Neural cell (in vitro differentiated cells): Measurements from ENCODE around the gene EPAS1. TPM values are rescaled to one million over a fixed set of nuclear protein-coding genes. Genes with fewer than 3 reads are reported as not detected.

ENCODE experiments used
- H2AFZ ChIP-seq: fragments of 200-600, 300-800 bp; sonication (generic), shearing (Covaris generic); 2 replicates; pipeline ENCODE4 v1.6.0; 2014; ENCODE audit warnings: low read depth, mild to moderate bottlenecking, antibody characterized with exemption, low read length, moderate library complexity
- H3F3A ChIP-seq: fragments of 200-600 bp; shearing (Covaris generic); 2 replicates; pipeline ENCODE4 v1.6.1; 2016; ENCODE audit warnings: mild to moderate bottlenecking, moderate library complexity, mixed read lengths, antibody characterized with exemption, low read length; ENCODE audit not compliant: insufficient read depth, poor library complexity, severe bottlenecking
- H3K27ac ChIP-seq: fragments of 200-600, 300-800 bp; sonication (generic), shearing (Covaris generic); 2 replicates; pipeline ENCODE4 v1.5.1; 2014; ENCODE audit warnings: mild to moderate bottlenecking, low read length, moderate library complexity
- H3K27me3 ChIP-seq: fragments of 300-800, 200-600 bp; sonication (generic), shearing (Covaris generic); 2 replicates; pipeline ENCODE4 v1.6.0; 2014; ENCODE audit warnings: mild to moderate bottlenecking, low read depth, low read length, moderate library complexity; ENCODE audit not compliant: insufficient read depth
- H3K36me3 ChIP-seq: fragments of 300-800, 200-600 bp; sonication (generic), shearing (Covaris generic); 2 replicates; pipeline ENCODE4 v1.5.1; 2014; ENCODE audit warnings: mild to moderate bottlenecking, antibody characterized with exemption, low read length, moderate library complexity; ENCODE audit not compliant: insufficient read depth
- H3K4me2 ChIP-seq: fragments of 300-800, 200-600 bp; sonication (generic), shearing (Covaris generic); 2 replicates; pipeline ENCODE4 v1.6.0; 2014; ENCODE audit warnings: mild to moderate bottlenecking, low read length
- H3K4me3 ChIP-seq: fragments of 300-800, 200-600 bp; sonication (generic), shearing (Covaris generic); 2 replicates; pipeline ENCODE4 v1.5.1; 2014; ENCODE audit warnings: mild to moderate bottlenecking, low read length, moderate library complexity
- H3K79me2 ChIP-seq: fragments of 200-600 bp; shearing (Covaris generic); replicated peaks from 2 replicates; pipeline ENCODE4 v1.6.0; 2014; ENCODE audit warnings: mild to moderate bottlenecking, low read length, moderate library complexity; ENCODE audit not compliant: insufficient read depth
- H3K9ac ChIP-seq: fragments of 300-800, 200-600 bp; sonication (generic), shearing (Covaris generic); 2 replicates; pipeline ENCODE4 v1.6.1; 2016; ENCODE audit warnings: mild to moderate bottlenecking, low read length, mixed read lengths
- H3K9me2 ChIP-seq: fragments of 200-600 bp; shearing (Covaris generic); 2 replicates; pipeline ENCODE4 v1.6.1; 2016; ENCODE audit warnings: mild to moderate bottlenecking, low read length, mixed read lengths; ENCODE audit not compliant: insufficient read depth
- H3K9me3 ChIP-seq: fragments of 200-600, 300-800 bp; sonication (generic), shearing (Covaris generic); 2 replicates; pipeline ENCODE4 v1.6.1; 2016; ENCODE audit warnings: mild to moderate bottlenecking, mixed run types, low read length, moderate library complexity, mixed read lengths
- H4K20me1 ChIP-seq: fragments of 200-600 bp; shearing (Covaris generic); 2 replicates; pipeline ENCODE4 v1.6.1; 2016; ENCODE audit warnings: mild to moderate bottlenecking, mixed run types; ENCODE audit not compliant: insufficient read depth
- EP300 ChIP-seq: fragments of 450-650 bp; conservative IDR thresholded peaks from 2 replicates; pipeline ENCODE4 v1.6.1; 2014; ENCODE audit warnings: antibody characterized with exemption, mild to moderate bottlenecking, moderate library complexity; ENCODE audit not compliant: poor library complexity, severe bottlenecking
- EZH2 ChIP-seq: fragments of 200-600, 300-800 bp; shearing (Covaris generic), sonication (generic); IDR thresholded peaks from 2 replicates; pipeline ENCODE4 v1.6.1; 2014; ENCODE audit warnings: antibody characterized with exemption, low read length, borderline replicate concordance, mild to moderate bottlenecking; ENCODE audit not compliant: insufficient read depth, poor library complexity, severe bottlenecking
- MXI1 ChIP-seq: fragments of 450-650 bp; conservative IDR thresholded peaks from 2 replicates; pipeline ENCODE4 v1.6.1; 2014; ENCODE audit warnings: antibody characterized with exemption, mild to moderate bottlenecking; ENCODE audit not compliant: poor library complexity, severe bottlenecking
- POLR2AphosphoS5 ChIP-seq: IDR thresholded peaks from 2 replicates; pipeline ENCODE4 v1.6.1; 2012
- RAD21 ChIP-seq: fragments of 450-650 bp; conservative IDR thresholded peaks from 2 replicates; pipeline ENCODE4 v1.6.1; 2014; ENCODE audit warnings: antibody characterized with exemption, mild to moderate bottlenecking, moderate library complexity
- SMC3 ChIP-seq: fragments of 450-650 bp; conservative IDR thresholded peaks from 2 replicates; pipeline ENCODE4 v1.6.1; 2014; ENCODE audit warnings: antibody characterized with exemption, mild to moderate bottlenecking, moderate library complexity; ENCODE audit not compliant: poor library complexity
- TAF1 ChIP-seq: IDR thresholded peaks from 2 replicates; pipeline ENCODE4 v1.6.1; 2012; ENCODE audit warnings: low read depth
- polyA plus RNA-seq: library from polyadenylated mRNA; depleted of rRNA; stranded (reverse); fragments of >200 nt; gene quantifications from 2 replicates; pipeline ENCODE4 v1.2.3, GENCODE V29; 2014
- TF ChIP-seq, protein P1 (sequence below): fragments of 450-650 bp; IDR thresholded peaks from 2 replicates; pipeline ENCODE4 v1.5.1; 2014; ENCODE audit warnings: antibody characterized with exemption, mild to moderate bottlenecking, moderate library complexity; ENCODE audit not compliant: poor library complexity, severe bottlenecking
- TF ChIP-seq, protein P2 (sequence below): IDR thresholded peaks from 2 replicates; pipeline ENCODE4 v1.6.1; 2012; ENCODE audit warnings: borderline replicate concordance

The EPAS1 gene
- polyA plus RNA-seq, 1 donor from 2014 or later: not detected

DNA sequence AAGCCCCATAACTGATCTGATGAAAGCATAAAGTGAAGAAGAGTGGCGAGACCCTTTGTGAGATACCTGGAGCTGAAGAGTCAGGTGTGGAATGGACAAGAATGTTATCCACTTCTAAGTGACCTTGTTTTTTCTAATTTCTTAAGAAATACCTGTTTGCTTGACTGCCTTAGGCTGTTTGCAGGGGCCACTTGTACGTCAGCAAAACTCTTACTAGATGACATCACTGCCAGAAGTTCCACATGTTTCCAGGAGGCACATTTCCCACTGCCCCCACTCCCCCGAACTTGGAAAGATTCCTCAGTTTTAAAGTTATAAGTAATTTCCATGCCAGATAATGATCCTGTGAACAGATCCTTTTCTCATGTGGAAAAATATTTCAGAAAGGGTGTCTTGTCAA is 8.0 kb downstream of the EPAS1 start:
- H3K27ac ChIP-seq: no peak overlapping the region
- H3K9me3 ChIP-seq: no peaks in the 10 kb centered on the region
- TF ChIP-seq POLR2AphosphoS5 (no peak), TAF1 (no peak)
- TF ChIP-seq, protein P1, sequence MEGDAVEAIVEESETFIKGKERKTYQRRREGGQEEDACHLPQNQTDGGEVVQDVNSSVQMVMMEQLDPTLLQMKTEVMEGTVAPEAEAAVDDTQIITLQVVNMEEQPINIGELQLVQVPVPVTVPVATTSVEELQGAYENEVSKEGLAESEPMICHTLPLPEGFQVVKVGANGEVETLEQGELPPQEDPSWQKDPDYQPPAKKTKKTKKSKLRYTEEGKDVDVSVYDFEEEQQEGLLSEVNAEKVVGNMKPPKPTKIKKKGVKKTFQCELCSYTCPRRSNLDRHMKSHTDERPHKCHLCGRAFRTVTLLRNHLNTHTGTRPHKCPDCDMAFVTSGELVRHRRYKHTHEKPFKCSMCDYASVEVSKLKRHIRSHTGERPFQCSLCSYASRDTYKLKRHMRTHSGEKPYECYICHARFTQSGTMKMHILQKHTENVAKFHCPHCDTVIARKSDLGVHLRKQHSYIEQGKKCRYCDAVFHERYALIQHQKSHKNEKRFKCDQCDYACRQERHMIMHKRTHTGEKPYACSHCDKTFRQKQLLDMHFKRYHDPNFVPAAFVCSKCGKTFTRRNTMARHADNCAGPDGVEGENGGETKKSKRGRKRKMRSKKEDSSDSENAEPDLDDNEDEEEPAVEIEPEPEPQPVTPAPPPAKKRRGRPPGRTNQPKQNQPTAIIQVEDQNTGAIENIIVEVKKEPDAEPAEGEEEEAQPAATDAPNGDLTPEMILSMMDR: no peak
- H4K20me1 ChIP-seq: no peaks in the 10 kb centered on the region
- H3K27me3 ChIP-seq: peaks cover 33% of the 10 kb centered on the region
- H3K79me2 ChIP-seq: no peaks in the 10 kb centered on the region
- no peak overlapping the region for H2AFZ ChIP-seq
- no peak overlapping the region for H3K4me2 ChIP-seq
- H3F3A ChIP-seq: no peaks in the 10 kb centered on the region
- H3K9me2 ChIP-seq: no peaks in the 10 kb centered on the region
- no peaks in the 10 kb centered on the region for H3K36me3 ChIP-seq
- no peak overlapping the region for H3K9ac ChIP-seq
- no peak overlapping the region for H3K4me3 ChIP-seq

DNA sequence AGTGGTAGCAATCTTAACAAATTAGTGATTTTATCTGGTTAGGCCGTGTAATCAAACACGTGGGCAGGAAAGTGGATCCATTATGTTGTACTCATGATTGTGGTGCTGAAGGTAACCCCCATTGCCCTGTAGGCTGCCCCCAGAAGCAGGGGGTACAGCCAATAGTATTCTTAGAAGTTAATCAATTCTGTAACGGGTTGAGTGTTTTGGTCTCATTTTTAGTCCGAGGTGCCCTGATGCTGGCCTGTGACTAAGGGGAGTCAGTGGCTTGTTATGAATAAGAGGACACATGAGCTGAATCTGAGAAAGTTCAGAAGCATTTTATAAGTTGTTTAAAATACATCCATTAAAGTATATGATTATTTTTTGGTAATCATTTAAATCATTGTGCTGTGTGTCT is 8.6 kb downstream of the EPAS1 start:
- H3K79me2 ChIP-seq: no peaks in the 10 kb centered on the region
- TF ChIP-seq SMC3 (no peak), RAD21 (no peak), TAF1 (no peak), EP300 (no peak), EZH2 (no peak), POLR2AphosphoS5 (no peak), MXI1 (no peak)
- TF ChIP-seq, protein P2, sequence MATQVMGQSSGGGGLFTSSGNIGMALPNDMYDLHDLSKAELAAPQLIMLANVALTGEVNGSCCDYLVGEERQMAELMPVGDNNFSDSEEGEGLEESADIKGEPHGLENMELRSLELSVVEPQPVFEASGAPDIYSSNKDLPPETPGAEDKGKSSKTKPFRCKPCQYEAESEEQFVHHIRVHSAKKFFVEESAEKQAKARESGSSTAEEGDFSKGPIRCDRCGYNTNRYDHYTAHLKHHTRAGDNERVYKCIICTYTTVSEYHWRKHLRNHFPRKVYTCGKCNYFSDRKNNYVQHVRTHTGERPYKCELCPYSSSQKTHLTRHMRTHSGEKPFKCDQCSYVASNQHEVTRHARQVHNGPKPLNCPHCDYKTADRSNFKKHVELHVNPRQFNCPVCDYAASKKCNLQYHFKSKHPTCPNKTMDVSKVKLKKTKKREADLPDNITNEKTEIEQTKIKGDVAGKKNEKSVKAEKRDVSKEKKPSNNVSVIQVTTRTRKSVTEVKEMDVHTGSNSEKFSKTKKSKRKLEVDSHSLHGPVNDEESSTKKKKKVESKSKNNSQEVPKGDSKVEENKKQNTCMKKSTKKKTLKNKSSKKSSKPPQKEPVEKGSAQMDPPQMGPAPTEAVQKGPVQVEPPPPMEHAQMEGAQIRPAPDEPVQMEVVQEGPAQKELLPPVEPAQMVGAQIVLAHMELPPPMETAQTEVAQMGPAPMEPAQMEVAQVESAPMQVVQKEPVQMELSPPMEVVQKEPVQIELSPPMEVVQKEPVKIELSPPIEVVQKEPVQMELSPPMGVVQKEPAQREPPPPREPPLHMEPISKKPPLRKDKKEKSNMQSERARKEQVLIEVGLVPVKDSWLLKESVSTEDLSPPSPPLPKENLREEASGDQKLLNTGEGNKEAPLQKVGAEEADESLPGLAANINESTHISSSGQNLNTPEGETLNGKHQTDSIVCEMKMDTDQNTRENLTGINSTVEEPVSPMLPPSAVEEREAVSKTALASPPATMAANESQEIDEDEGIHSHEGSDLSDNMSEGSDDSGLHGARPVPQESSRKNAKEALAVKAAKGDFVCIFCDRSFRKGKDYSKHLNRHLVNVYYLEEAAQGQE: no peak
- TF ChIP-seq, protein P1: no peak

More for the DNA sequence above, 8.6 kb downstream of the EPAS1 start:
- Histone ChIP-seq H3K4me2 (no peak overlapping the region), H4K20me1 (no peaks in the 10 kb centered on the region), H3K9ac (no peak overlapping the region), H3K27ac (no peak overlapping the region), H3K9me2 (no peaks in the 10 kb centered on the region), H3K4me3 (no peak overlapping the region), H3K9me3 (no peaks in the 10 kb centered on the region), H2AFZ (no peak overlapping the region), H3K27me3 (peaks cover 27% of the 10 kb centered on the region), H3K36me3 (no peaks in the 10 kb centered on the region), H3F3A (no peaks in the 10 kb centered on the region)
